ACC112 (cell line): Measurements from ENCODE around the gene RASSF5.
A peak's percentile ranks its signal among the peaks of the same experiment; 100 is the strongest.

Source experiments
- H2AFZ ChIP-seq: fragments of 200-600 bp; sonication (generic); one replicate; pipeline ENCODE4 v1.6.0; 2017; ENCODE audit warnings: antibody characterized with exemption, low read length; ENCODE audit not compliant: unreplicated experiment
- H3K27ac ChIP-seq: fragments of 200-600 bp; sonication (generic); 2 replicates; pipeline ENCODE4 v1.5.1; 2014; ENCODE audit warnings: low read depth, mild to moderate bottlenecking, antibody characterized with exemption, low read length, moderate library complexity
- H3K27me3 ChIP-seq: fragments of 200-600 bp; sonication (generic); 2 replicates; pipeline ENCODE4 v1.6.1; 2014; ENCODE audit warnings: mild to moderate bottlenecking, antibody characterized with exemption, low read length, moderate library complexity, mixed read lengths; ENCODE audit not compliant: insufficient read depth
- H3K36me3 ChIP-seq: fragments of 200-600 bp; sonication (generic); 2 replicates; pipeline ENCODE4 v1.6.1; 2016; ENCODE audit warnings: mild to moderate bottlenecking, antibody characterized with exemption, low read length, moderate library complexity, mixed read lengths; ENCODE audit not compliant: insufficient read depth
- H3K4me1 ChIP-seq: fragments of 200-600 bp; sonication (generic); one replicate; pipeline ENCODE4 v1.6.1; 2016; ENCODE audit warnings: low read length, mixed read lengths; ENCODE audit not compliant: insufficient read depth, unreplicated experiment, control insufficient read depth
- H3K4me3 ChIP-seq: fragments of 200-600 bp; sonication (generic); 2 replicates; pipeline ENCODE4 v1.5.1; 2014; ENCODE audit warnings: mild to moderate bottlenecking, low read depth, low read length
- H3K79me2 ChIP-seq: fragments of 200-600 bp; sonication (generic); one replicate; pipeline ENCODE4 v1.6.0; 2016; ENCODE audit warnings: low read length; ENCODE audit not compliant: control insufficient read depth, unreplicated experiment, insufficient read depth

The RASSF5 gene

DNA sequence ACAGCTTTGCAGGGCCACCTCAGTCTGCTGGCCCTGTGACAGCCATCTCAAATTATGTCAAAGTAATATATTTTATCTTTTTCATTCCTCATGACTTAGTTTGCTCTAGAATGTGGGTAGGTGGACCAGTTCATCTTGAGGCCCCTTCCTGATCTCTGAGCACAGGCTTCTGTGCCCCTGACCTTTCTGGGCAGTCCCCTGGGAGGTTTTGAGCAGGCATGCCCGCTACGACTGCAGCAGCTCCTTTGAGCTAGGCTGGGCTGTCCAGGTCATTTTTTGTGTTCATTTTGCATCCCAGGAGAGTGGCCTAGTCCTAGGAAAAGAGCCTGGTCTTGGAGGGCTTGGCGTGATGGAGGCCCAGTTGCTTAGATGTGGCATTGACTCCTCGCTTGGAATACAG lies 62.2 kb downstream of the RASSF5 start:
- no peak overlapping the region for H3K27ac ChIP-seq
- peaks cover 10% of the 10 kb centered on the region for H3K27me3 ChIP-seq
- H2AFZ ChIP-seq, result no peak overlapping the region
- H3K36me3 ChIP-seq, result no peaks in the 10 kb centered on the region
- H3K79me2 ChIP-seq, result no peaks in the 10 kb centered on the region
- H3K4me3 ChIP-seq, result no peak overlapping the region
- H3K4me1 ChIP-seq, result peaks cover 4% of the 10 kb centered on the region

GRCh38 chr1:206570529-206570928 lies 63.2 kb downstream of the RASSF5 start:
- H3K27me3 ChIP-seq, result peaks cover 3% of the 10 kb centered on the region; the same call in 1 of the 2 replicates
- no peak overlapping the region for H2AFZ ChIP-seq
- no peak overlapping the region for H3K27ac ChIP-seq
- peaks cover 11% of the 10 kb centered on the region for H3K4me1 ChIP-seq
- no peaks in the 10 kb centered on the region for H3K36me3 ChIP-seq
- no peak overlapping the region for H3K4me3 ChIP-seq
- no peaks in the 10 kb centered on the region for H3K79me2 ChIP-seq

GRCh38 chr1:206572835-206573234 lies 65.5 kb downstream of the RASSF5 start:
- H2AFZ ChIP-seq, result no peak overlapping the region
- H3K27ac ChIP-seq, result no peak overlapping the region
- no peak overlapping the region for H3K4me3 ChIP-seq
- H3K79me2 ChIP-seq, result no peaks in the 10 kb centered on the region
- no peaks in the 10 kb centered on the region for H3K27me3 ChIP-seq
- H3K36me3 ChIP-seq, result no peaks in the 10 kb centered on the region
- peaks cover 17% of the 10 kb centered on the region for H3K4me1 ChIP-seq

DNA sequence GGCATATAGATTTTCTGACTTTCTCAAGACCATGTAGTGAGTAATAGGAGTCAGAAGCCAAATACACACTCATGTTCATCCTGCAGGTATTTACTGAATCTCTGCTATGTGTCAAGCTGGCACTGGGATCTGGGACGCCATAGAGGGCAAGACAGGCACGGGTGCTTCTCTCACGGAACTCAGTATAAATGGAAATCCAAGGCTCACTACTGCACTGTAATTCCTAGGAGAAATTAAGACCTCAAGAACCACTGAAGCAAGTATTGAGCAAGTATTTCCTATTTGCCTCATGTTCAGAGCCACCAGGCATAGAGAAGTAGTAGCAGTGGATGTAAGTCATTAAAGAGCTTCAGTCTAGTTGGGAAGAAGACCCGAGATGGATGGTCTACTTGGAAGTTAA lies 66.0 kb downstream of the RASSF5 start:
- H3K36me3 ChIP-seq, result no peaks in the 10 kb centered on the region
- H3K27ac ChIP-seq, result no peak overlapping the region
- H3K79me2 ChIP-seq, result no peaks in the 10 kb centered on the region
- H2AFZ ChIP-seq, result no peak overlapping the region
- no peaks in the 10 kb centered on the region for H3K27me3 ChIP-seq
- H3K4me1 ChIP-seq, result peaks cover 15% of the 10 kb centered on the region
- H3K4me3 ChIP-seq, result no peak overlapping the region

DNA sequence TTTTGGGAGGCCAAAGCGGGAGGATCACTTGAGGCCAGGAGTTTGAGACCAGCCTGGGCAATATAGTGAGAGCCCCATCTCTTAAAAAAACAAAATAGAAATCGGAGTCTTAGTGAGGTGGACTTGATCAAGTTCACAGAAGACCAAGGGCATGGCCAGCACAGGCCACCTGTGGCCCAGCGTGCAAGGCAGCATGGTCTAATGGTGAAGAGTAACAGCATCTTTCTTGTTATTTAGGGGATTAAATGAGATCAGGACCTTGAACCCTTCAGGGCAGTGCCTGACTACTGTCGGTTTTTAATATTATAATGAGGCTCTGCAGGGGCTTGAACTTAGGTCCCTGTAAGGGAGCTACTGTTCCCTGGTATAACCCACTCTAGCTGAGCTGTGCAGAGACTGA lies 66.4 kb downstream of the RASSF5 start:
- H2AFZ ChIP-seq, result no peak overlapping the region
- peaks cover 13% of the 10 kb centered on the region for H3K4me1 ChIP-seq
- no peak overlapping the region for H3K27ac ChIP-seq
- no peak overlapping the region for H3K4me3 ChIP-seq
- no peaks in the 10 kb centered on the region for H3K36me3 ChIP-seq
- H3K79me2 ChIP-seq, result no peaks in the 10 kb centered on the region
- no peaks in the 10 kb centered on the region for H3K27me3 ChIP-seq

- Histone ChIP-seq H2AFZ (peak overlapping the region; percentile 44), H3K79me2 (no peaks in the 10 kb centered on the region), H3K27ac (no peak overlapping the region), H3K4me1 (peaks cover 23% of the 10 kb centered on the region), H3K27me3 (no peaks in the 10 kb centered on the region), H3K4me3 (no peak overlapping the region), H3K36me3 (no peaks in the 10 kb centered on the region)
These were observed 68.0 kb downstream of the RASSF5 start for GRCh38 chr1:206575165-206575893.

- Histone ChIP-seq H3K27me3 (no peaks in the 10 kb centered on the region), H3K79me2 (no peaks in the 10 kb centered on the region), H3K36me3 (no peaks in the 10 kb centered on the region), H3K4me3 (no peak overlapping the region), H2AFZ (no peak overlapping the region), H3K4me1 (peaks cover 23% of the 10 kb centered on the region), H3K27ac (no peak overlapping the region)
These were observed 68.8 kb downstream of the RASSF5 start for GRCh38 chr1:206575894-206576737.

DNA sequence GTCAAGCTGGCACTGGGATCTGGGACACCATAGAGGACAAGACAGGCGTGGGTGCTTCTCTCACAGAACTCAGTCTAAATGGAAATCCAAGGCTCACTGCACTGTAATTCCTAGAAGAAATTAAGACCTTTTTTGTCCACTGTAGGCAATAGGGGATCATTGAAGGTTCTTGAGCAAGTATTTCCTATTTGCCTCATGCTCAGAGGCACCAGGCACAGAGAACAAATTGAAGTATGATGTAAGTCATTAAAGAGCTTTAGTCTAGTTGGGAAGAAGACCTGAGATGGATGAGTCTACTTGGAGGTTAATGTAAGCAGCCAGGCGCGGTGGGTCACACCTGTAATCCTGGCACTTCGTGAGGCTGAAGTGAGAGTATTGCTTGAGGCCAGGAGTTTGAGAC lies 70.3 kb downstream of the RASSF5 start:
- H3K4me3 ChIP-seq, result no peak overlapping the region
- H3K79me2 ChIP-seq, result no peaks in the 10 kb centered on the region
- H3K27ac ChIP-seq, result no peak overlapping the region
- no peak overlapping the region for H2AFZ ChIP-seq
- no peaks in the 10 kb centered on the region for H3K27me3 ChIP-seq
- H3K4me1 ChIP-seq, result peaks cover 23% of the 10 kb centered on the region
- H3K36me3 ChIP-seq, result no peaks in the 10 kb centered on the region

GRCh38 chr1:206578068-206578977 lies 71.0 kb downstream of the RASSF5 start:
- Histone ChIP-seq H2AFZ (no peak overlapping the region), H3K36me3 (no peaks in the 10 kb centered on the region), H3K27ac (no peak overlapping the region), H3K79me2 (no peaks in the 10 kb centered on the region), H3K27me3 (no peaks in the 10 kb centered on the region), H3K4me1 (peaks cover 23% of the 10 kb centered on the region), H3K4me3 (no peak overlapping the region)

- Histone ChIP-seq H3K27me3 (no peaks in the 10 kb centered on the region), H2AFZ (no peak overlapping the region), H3K36me3 (no peaks in the 10 kb centered on the region), H3K4me1 (peaks cover 23% of the 10 kb centered on the region), H3K27ac (no peak overlapping the region), H3K4me3 (no peak overlapping the region), H3K79me2 (no peaks in the 10 kb centered on the region)
These were observed 71.6 kb downstream of the RASSF5 start for GRCh38 chr1:206578978-206579374.
